ENCODE results near the gene CEP57L1.

- TF ChIP-seq, protein P1, sequence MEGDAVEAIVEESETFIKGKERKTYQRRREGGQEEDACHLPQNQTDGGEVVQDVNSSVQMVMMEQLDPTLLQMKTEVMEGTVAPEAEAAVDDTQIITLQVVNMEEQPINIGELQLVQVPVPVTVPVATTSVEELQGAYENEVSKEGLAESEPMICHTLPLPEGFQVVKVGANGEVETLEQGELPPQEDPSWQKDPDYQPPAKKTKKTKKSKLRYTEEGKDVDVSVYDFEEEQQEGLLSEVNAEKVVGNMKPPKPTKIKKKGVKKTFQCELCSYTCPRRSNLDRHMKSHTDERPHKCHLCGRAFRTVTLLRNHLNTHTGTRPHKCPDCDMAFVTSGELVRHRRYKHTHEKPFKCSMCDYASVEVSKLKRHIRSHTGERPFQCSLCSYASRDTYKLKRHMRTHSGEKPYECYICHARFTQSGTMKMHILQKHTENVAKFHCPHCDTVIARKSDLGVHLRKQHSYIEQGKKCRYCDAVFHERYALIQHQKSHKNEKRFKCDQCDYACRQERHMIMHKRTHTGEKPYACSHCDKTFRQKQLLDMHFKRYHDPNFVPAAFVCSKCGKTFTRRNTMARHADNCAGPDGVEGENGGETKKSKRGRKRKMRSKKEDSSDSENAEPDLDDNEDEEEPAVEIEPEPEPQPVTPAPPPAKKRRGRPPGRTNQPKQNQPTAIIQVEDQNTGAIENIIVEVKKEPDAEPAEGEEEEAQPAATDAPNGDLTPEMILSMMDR (IDR thresholded peaks at IDR 0.05), result no peak
- no peak for TF ChIP-seq POLR2A (IDR thresholded peaks at IDR 0.05)
Observed at GRCh38 chr6:109192865-109193264, 97.6 kb downstream of the CEP57L1 start.

All from Peyer's patch (tissue), 4 donors.